NOMO-1 treated with DMSO at 0.1 percent for 48 hours (cell line): Measurements from ENCODE around the gene ACSL6.
"Not testable (repeated sequence)": the region's sequence is repeated elsewhere in the genome, so short reads cannot be mapped to it uniquely, and the experiment has no call there.

Experiments used
- DNase-seq: peaks from one replicate; lab custom pipeline; 2025; ENCODE audit not compliant: unreplicated experiment; lab: John Stamatoyannopoulos, UW

The ACSL6 gene

DNA sequence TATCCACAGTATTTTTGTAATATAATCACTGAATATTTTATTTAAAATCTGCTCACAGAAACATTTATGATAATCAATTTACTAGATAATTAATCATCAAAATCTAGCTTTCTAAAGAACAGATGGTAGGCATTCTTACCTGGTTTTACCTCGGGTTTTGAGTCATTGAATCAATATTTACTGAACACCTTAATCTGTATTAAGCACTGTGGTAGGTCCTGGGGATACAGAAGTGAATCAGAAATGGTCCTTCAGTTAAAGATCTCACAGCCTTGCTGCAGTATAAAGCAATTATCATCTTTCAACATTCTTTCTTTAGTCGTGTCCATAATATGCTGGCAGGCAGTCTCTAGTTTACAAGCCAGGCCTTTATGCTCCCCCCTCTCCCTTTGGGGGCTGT lies 64.0 kb downstream of the ACSL6 start:
- DNase-seq, result no peak

DNA sequence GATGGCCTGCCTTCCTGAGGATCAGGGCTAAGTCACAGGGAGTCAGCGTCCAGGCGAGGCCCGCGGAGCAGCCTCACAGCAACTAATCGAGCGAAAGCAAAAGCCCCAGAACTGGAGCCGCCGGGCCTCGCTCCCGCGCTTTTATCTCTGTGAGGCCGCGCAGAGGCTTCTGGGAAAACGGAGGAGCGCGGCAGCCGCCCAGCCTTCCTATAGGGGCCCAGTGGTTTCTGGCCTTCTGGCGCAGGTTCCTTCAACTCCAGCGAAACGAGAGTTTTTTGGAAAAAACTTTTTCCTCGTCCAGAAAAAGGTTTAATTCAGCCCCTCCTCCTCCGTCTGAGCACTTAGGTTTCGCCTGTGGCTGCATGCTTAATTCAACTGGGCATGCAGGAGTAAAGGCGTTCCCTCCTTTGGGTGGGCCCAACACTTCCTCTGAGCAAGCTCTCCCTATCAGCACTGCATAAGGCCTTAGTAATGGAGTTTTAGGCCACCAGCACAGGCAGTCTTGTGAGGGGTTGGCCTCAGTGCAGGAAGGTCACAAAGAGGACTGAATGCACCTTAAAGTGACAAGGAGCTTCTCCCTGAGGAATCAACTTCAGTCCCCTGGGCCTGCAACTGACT lies 65.8 kb downstream of the ACSL6 start, which contains the start of gene MEIKIN:
Gene MEIKIN, minus strand, starts transcription at position 113 of the 618 bp plus-strand sequence. CDS start 158 bp downstream, outside the sequence.
- no peak for DNase-seq

DNA sequence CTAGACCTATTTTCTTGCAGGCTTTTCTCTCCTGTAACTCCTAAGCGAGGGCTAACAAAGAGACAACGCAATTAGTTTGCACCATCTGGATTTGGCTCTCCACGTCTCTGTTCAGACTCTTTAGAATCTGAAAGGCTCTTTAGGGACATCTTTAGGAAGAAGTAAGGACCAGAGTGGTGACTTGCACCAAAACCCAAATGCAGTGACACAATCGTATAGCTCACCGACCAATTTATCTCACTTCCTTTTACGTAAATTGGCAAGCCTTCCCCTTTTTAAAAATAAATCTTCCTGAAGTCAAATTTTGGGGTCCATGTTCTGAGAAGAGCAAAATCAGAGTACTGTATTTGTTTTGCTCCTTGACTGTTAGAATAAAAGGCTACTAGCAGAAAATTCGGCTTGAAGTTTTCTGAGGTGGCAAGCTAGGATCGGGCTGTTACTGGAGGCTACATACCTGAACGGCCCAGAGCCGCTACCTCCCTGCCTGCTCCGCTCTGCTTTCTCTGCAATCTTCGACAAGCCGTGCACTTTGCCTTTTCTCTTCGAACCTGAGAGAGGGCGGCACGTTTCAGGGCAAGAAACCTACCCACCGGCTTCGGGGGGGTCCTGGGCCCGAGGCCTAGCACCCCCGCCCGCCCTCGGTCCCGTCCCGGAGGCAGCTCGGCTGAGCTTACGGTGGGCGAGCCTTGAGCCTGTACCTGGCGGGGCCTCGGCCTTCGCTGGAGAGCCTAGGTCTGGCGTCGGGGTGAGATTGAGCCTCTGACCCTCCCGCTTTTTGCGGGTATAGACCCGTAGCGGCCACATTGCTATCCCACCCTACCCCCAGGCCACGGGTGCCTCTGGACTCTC lies 66.5 kb downstream of the ACSL6 start:
- DNase-seq, result peak; percentile 92

DNA sequence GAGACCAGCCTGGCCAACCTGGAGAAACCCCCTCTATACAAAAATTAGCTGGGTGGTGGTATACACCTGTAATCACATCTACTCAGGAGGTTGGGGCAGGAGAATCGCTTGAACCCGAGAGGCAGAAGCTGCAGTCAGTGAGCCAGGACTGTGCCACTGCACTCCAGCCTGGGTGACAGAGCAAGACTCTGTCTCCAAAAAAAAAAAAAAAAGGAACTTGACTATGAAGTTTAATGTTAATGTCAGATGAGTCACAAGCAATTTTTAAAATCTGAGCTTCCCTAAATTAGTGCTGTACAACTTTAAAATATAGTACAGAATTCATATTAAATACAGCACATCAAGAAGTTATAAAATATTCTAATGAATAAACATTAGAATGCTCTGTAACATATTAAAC lies 67.5 kb downstream of the ACSL6 start:
- peak; percentile 71 for DNase-seq

DNA sequence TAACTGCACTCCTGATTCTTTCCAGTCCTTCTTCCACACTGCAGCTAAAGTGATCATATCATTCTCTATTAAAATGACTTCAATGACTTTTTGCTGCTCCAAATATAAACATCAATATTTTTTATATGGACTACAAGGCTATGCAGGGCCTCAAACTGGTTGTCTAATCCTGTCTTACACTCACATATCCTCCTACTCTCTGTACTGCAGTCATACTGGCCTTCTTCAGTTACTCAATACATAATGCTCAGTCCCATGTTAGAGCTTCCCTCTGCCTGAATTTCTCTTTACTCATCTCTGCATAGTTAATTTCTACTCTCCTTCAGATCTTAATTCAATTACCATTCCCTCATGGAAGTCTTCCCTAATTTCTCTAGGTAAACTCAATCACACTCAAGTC lies 69.4 kb downstream of the ACSL6 start:
- no peak for DNase-seq

DNA sequence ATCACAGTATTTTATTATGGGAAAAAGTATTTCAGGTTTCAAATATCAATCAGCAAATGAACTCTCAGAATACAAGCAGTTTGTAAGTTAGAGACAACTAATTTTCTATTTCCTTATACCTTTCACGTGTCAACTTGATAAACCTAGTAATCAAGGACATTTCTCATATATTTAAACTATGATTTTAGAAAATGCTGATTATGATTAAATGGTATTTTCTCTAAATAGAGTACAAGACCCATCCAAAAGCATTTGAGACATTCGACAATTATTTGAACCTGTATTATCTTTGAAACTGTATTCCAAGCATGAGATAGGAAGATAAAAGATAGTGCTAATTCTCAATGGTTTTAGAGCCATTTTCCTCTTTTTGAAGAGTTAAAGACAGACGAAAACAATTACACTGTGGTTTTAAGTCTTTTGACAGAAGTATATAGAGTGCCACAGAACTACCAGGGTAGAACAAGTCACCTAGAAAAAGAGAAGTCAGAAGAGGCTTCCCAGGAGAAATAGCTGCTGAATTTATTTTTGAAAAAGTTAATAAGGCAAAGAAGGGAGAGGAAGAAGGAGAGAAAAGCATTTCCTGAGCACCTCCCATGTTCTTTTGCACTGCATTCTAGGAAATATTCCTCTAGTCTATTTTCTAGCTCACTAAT lies 71.6 kb downstream of the ACSL6 start:
- DNase-seq, result peak; percentile 66

DNA sequence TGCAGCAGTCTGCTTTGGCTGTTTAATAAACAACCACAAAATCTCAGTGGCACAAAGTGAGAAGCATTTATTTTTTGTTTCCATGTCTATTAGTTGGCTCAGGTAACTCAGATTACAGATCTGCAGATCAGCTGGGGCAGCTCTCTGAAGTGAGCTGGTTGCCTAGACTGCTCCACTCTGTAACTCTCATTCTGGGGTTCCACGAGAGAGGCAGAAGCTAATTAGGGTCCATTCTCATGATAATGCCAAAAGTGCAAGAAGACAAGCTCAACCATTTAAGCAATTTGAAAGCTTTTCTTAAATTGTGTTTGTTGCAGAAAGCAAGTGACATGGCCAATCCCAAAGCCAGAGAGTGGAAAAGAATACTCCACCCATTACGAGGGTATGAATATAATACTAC lies 79.2 kb downstream of the ACSL6 start:
- DNase-seq, result no peak

DNA sequence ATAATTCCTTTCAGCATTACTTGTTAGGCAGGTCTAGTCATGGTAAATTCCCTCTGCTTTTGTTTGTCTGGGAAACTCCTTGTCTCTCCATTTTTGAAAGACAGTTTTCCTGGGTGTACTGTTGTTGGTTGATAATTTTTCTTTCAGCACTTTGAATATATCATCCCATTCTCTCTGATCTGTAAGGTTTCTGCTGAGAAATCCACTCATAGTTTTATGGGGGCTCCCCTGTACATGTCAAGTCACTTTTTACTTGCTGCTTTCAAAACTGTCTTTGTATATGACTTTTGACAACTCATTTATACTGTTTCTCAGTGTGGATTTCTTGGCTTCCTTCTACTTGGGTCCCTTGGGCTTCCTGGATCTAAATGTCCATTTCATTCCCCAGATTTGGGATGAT lies 82.5 kb downstream of the ACSL6 start:
- DNase-seq, result no peak

DNA sequence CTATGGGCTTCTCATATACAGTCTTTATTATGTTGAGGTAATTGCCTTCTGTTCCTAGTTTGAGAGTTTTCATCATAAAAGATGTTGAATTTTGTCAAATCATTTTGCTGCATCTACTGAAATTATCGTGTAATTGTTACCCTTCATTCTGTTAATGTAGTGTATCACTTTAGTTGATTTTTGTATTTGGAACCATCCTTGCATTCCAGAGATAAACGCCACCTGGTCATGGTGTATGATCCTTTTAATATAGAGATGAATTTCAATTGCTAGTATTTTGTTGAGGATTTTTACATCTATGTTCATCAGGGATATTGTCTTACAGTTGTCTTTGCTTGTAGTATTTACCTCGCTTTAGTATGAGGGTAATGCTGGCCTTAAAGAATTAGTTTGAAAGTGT lies 85.3 kb downstream of the ACSL6 start:
- no peak for DNase-seq

DNA sequence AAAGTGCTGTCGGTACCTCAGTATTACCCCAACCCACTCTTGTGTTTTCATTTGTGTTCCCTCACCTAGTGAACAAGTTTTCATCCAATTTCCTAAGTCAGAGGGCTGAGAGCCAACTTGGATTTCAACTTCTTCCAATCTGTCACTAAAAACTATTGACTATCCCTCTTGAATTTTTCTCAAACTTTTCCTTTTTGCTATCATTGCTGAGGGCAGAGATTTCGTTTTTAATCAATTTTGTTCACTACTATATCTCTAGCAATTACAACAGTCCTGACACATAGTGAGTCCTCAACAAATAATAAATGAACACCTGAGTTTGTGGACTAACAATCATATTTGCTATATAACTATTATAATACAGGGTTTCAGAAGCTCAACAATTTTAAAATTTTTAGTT lies 95.0 kb downstream of the ACSL6 start:
- no peak for DNase-seq

DNA sequence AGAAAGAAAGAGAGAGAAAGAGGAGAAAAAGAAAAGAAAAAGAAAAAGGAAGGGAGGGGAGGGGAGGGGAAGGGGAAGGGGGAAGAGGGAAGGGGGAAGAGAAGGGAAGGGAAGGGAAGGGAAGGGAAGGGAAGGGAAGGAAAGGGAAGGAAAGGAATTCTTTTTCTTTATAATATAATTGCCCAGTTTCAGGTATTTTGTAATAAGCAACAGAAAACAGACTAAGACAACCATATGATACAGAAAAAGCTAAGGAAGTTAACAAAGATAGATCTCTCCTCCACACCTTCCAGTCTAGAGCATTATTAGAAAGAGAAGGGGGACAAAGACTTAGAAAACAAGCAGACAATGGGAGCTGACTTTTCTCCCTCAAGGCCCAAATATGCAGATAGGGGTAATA lies 97.0 kb downstream of the ACSL6 start:
- no peak for DNase-seq

DNA sequence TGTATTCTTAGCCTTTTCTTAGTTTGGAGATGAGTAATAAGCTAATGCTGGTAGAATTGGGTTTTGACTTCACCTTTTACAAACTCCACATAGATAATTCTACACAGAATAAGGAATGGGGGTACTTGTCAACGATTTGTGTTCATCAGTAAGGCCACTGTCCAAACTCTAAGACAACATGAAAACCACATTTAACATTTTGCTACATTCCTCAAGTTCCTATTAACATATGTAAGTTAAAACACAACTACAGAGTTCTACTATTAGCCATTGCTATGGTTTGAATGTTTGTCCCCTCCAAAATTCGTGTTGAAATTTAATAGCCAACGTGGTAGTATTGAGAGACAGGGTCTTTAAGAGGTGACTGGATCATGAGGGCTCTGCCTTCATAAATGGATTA lies 97.9 kb downstream of the ACSL6 start:
- DNase-seq, result no peak

DNA sequence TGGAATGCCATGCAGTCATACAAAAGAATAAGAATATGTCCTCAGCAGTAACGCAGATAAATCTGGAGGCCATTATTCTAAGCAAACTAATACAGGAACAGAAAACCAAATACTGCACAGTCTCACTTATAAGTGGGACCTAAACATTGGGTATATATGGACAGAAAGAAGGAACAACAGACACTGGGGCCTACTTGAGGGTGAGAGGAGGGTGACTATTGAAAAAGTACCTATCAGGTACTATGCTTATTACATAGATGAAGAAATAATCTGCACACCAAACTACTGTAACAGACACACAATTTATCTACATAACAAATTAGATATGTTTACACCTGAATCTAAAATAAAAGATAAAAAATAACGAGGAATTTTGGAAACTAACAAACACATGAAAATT lies 104.8 kb downstream of the ACSL6 start:
- no peak for DNase-seq

DNA sequence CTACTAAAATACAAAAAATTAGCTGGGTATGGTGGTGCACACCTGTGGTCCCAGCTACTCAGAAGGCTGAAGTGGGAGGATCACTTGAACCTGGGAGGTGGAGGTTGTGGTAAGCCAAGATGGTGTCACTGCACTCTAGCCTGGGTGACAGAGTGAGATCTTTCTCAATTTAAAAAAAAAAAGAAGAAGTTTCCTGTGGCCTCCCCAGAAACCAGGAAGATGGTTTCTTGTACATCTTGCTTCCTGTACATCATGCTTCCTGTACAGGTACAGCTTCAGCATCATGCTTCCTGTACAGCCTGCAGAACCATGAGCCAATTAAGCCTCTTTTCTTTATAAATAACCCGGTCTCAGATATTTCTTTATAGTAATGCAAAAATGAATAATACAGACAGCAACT lies 109.2 kb downstream of the ACSL6 start:
- DNase-seq, result not testable (repeated sequence)
